ENCODE results near the gene LGALS12.
A peak's percentile ranks its signal among the peaks of the same experiment; 100 is the strongest.
"Not testable (repeated sequence)": the region's sequence is repeated elsewhere in the genome, so short reads cannot be mapped to it uniquely, and the experiment has no call there.

Gene LGALS12

GRCh38 chr11:63527667-63528066 lies 21.8 kb downstream of the LGALS12 start:
- no peaks in the 10 kb centered on the region for H3F3A ChIP-seq (ENCODE audit: low read depth)
- no peak overlapping the region for H2AFZ ChIP-seq (ENCODE audit: low read length)
- no peaks in the 10 kb centered on the region for H3K27me3 ChIP-seq (ENCODE audit: insufficient read depth, low read length, poor library complexity, severe bottlenecking)
- H3K4me1 ChIP-seq (ENCODE audit: insufficient read depth, low read length, poor library complexity, severe bottlenecking) = peaks cover 42% of the 10 kb centered on the region
- peak overlapping the region; percentile 35 for H3K4me3 ChIP-seq (ENCODE audit: low read length, poor library complexity, severe bottlenecking)
- H3K36me3 ChIP-seq (ENCODE audit: insufficient read depth, low read length) = no peaks in the 10 kb centered on the region
- H3K9me3 ChIP-seq (ENCODE audit: insufficient read depth, low read depth, low read length) = peaks cover 8% of the 10 kb centered on the region
- peak overlapping the region; percentile 51 for H3K4me2 ChIP-seq (ENCODE audit: low read depth, low read length, poor library complexity, severe bottlenecking)
- TF ChIP-seq, protein P1, sequence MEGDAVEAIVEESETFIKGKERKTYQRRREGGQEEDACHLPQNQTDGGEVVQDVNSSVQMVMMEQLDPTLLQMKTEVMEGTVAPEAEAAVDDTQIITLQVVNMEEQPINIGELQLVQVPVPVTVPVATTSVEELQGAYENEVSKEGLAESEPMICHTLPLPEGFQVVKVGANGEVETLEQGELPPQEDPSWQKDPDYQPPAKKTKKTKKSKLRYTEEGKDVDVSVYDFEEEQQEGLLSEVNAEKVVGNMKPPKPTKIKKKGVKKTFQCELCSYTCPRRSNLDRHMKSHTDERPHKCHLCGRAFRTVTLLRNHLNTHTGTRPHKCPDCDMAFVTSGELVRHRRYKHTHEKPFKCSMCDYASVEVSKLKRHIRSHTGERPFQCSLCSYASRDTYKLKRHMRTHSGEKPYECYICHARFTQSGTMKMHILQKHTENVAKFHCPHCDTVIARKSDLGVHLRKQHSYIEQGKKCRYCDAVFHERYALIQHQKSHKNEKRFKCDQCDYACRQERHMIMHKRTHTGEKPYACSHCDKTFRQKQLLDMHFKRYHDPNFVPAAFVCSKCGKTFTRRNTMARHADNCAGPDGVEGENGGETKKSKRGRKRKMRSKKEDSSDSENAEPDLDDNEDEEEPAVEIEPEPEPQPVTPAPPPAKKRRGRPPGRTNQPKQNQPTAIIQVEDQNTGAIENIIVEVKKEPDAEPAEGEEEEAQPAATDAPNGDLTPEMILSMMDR (conservative IDR thresholded peaks at IDR 0.05; ENCODE audit: low read length) = no peak
- TF ChIP-seq EZH2phosphoT487 (IDR thresholded peaks at IDR 0.05; ENCODE audit: borderline replicate concordance) = no peak
- no peaks in the 10 kb centered on the region for H4K20me1 ChIP-seq (ENCODE audit: insufficient read depth, low read length, poor library complexity, severe bottlenecking)
- peak overlapping the region; percentile 61 for H3K9ac ChIP-seq (ENCODE audit: low read depth, low read length, poor library complexity, severe bottlenecking)
- H3K9me2 ChIP-seq (replicated peaks; ENCODE audit: low read depth, low read length) = no peaks in the 10 kb centered on the region
- no peaks in the 10 kb centered on the region for H3K79me2 ChIP-seq (ENCODE audit: insufficient read depth, low read length)

DNA sequence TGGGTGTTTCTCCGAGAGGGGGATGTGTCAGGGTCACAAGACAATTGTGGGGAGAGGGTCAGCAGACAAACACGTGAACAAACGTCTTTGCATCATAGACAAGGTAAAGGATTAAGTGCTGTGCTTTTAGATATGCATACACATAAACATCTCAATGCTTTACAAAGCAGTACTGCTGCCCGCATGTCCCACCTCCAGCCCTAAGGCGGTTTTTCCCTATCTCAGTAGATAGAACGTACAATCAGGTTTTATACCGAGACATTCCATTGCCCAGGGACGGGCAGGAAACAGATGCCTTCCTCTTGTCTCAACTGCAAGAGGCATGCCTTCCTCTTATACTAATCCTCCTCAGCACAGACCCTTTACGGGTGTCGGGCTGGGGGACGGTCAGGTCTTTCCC lies 22.3 kb downstream of the LGALS12 start:
- H3K4me3 ChIP-seq (ENCODE audit: low read length, poor library complexity, severe bottlenecking) = peak overlapping the region; percentile 35
- H4K20me1 ChIP-seq (ENCODE audit: insufficient read depth, low read length, poor library complexity, severe bottlenecking); H3K79me2 ChIP-seq (ENCODE audit: insufficient read depth, low read length); H3K9me2 ChIP-seq (replicated peaks; ENCODE audit: low read depth, low read length); H3K27me3 ChIP-seq (ENCODE audit: insufficient read depth, low read length, poor library complexity, severe bottlenecking); H2AFZ ChIP-seq (ENCODE audit: low read length); H3K36me3 ChIP-seq (ENCODE audit: insufficient read depth, low read length); H3F3A ChIP-seq (ENCODE audit: low read depth); H3K9me3 ChIP-seq (ENCODE audit: insufficient read depth, low read depth, low read length): not testable (repeated sequence)
- peak overlapping the region; percentile 51 for H3K4me2 ChIP-seq (ENCODE audit: low read depth, low read length, poor library complexity, severe bottlenecking)
- peaks cover 47% of the 10 kb centered on the region for H3K4me1 ChIP-seq (ENCODE audit: insufficient read depth, low read length, poor library complexity, severe bottlenecking)
- H3K9ac ChIP-seq (ENCODE audit: low read depth, low read length, poor library complexity, severe bottlenecking) = peak overlapping the region; percentile 61

DNA sequence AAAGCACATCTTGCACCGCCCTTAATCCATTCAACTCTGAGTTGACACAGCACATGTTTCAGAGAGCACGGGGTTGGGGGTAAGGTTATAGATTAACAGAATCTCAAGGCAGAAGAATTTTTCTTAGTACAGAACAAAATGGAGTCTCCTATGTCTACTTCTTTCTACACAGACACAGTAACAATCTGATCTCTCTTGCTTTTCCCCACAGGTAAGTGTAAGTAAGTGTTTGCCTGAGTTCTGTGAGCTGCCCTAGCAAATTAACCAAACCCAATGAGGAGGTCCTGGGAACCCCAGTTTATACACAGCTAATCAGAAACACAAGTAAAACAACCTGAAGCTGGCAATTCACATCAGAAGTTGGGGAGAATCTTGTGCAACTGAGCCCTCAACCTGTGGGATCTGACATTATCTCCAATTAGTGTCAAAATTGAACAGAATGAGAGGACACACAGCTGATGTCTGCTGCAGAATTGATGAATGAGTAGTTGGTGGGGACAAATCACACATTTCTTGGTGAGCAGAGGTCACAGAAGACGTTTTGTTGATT lies 22.9 kb downstream of the LGALS12 start:
- not testable (repeated sequence) for H3F3A ChIP-seq (ENCODE audit: low read depth); H3K79me2 ChIP-seq (ENCODE audit: insufficient read depth, low read length); H3K9me3 ChIP-seq (ENCODE audit: insufficient read depth, low read depth, low read length); H2AFZ ChIP-seq (ENCODE audit: low read length); H3K36me3 ChIP-seq (ENCODE audit: insufficient read depth, low read length); H3K27me3 ChIP-seq (ENCODE audit: insufficient read depth, low read length, poor library complexity, severe bottlenecking); H3K4me3 ChIP-seq (ENCODE audit: low read length, poor library complexity, severe bottlenecking); H3K9me2 ChIP-seq (replicated peaks; ENCODE audit: low read depth, low read length); H3K4me2 ChIP-seq (ENCODE audit: low read depth, low read length, poor library complexity, severe bottlenecking); H4K20me1 ChIP-seq (ENCODE audit: insufficient read depth, low read length, poor library complexity, severe bottlenecking)
- Histone ChIP-seq H3K9ac (ENCODE audit: low read depth, low read length, poor library complexity, severe bottlenecking) (peak overlapping the region; percentile 53), H3K4me1 (ENCODE audit: insufficient read depth, low read length, poor library complexity, severe bottlenecking) (peaks cover 53% of the 10 kb centered on the region)

GRCh38 chr11:63529373-63529772 lies 23.5 kb downstream of the LGALS12 start:
- Histone ChIP-seq H3K9ac (ENCODE audit: low read depth, low read length, poor library complexity, severe bottlenecking) (peak overlapping the region; percentile 53), H3K4me1 (ENCODE audit: insufficient read depth, low read length, poor library complexity, severe bottlenecking) (peaks cover 59% of the 10 kb centered on the region)
- H3K79me2 ChIP-seq (ENCODE audit: insufficient read depth, low read length); H3K4me2 ChIP-seq (ENCODE audit: low read depth, low read length, poor library complexity, severe bottlenecking); H3K4me3 ChIP-seq (ENCODE audit: low read length, poor library complexity, severe bottlenecking); H3K9me2 ChIP-seq (replicated peaks; ENCODE audit: low read depth, low read length); H3F3A ChIP-seq (ENCODE audit: low read depth); H3K9me3 ChIP-seq (ENCODE audit: insufficient read depth, low read depth, low read length); H2AFZ ChIP-seq (ENCODE audit: low read length); H3K36me3 ChIP-seq (ENCODE audit: insufficient read depth, low read length); H3K27me3 ChIP-seq (ENCODE audit: insufficient read depth, low read length, poor library complexity, severe bottlenecking); H4K20me1 ChIP-seq (ENCODE audit: insufficient read depth, low read length, poor library complexity, severe bottlenecking): not testable (repeated sequence)

DNA sequence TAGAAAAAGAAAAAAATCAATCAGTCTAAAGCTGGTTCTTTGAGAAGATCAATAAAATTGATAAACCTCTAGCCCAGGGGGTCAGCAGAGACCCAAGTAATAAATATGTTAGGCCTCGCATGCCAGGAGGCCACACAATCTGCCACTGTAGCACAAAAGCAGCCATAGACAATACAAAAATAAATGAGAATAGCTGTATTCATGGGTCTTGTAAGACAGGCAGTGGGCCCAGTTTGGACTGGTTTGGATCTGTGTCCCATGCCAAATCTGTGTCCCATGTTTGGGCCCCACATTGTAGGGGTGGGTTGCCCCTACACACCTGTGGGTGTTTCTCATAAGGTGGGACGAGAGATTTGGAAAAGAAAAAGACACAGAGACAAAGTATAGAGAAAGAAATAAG lies 24.1 kb downstream of the LGALS12 start:
- Histone ChIP-seq H3F3A (ENCODE audit: low read depth) (no peaks in the 10 kb centered on the region), H3K4me3 (ENCODE audit: low read length, poor library complexity, severe bottlenecking) (no peak overlapping the region), H2AFZ (ENCODE audit: low read length) (no peak overlapping the region), H3K9me2 (replicated peaks; ENCODE audit: low read depth, low read length) (no peaks in the 10 kb centered on the region), H3K27me3 (ENCODE audit: insufficient read depth, low read length, poor library complexity, severe bottlenecking) (no peaks in the 10 kb centered on the region), H3K4me2 (ENCODE audit: low read depth, low read length, poor library complexity, severe bottlenecking) (no peak overlapping the region), H3K4me1 (ENCODE audit: insufficient read depth, low read length, poor library complexity, severe bottlenecking) (peaks cover 66% of the 10 kb centered on the region), H3K36me3 (ENCODE audit: insufficient read depth, low read length) (no peaks in the 10 kb centered on the region), H3K9me3 (ENCODE audit: insufficient read depth, low read depth, low read length) (no peaks in the 10 kb centered on the region), H3K9ac (ENCODE audit: low read depth, low read length, poor library complexity, severe bottlenecking) (no peak overlapping the region), H3K79me2 (ENCODE audit: insufficient read depth, low read length) (no peaks in the 10 kb centered on the region), H4K20me1 (ENCODE audit: insufficient read depth, low read length, poor library complexity, severe bottlenecking) (no peaks in the 10 kb centered on the region)
- TF ChIP-seq, protein P1 (conservative IDR thresholded peaks at IDR 0.05; ENCODE audit: low read length) = no peak
- TF ChIP-seq EZH2phosphoT487 (IDR thresholded peaks at IDR 0.05; ENCODE audit: borderline replicate concordance) = no peak

GRCh38 chr11:63531074-63531792 lies 25.3 kb downstream of the LGALS12 start:
- H3K36me3 ChIP-seq (ENCODE audit: insufficient read depth, low read length); H3K9me2 ChIP-seq (replicated peaks; ENCODE audit: low read depth, low read length); H2AFZ ChIP-seq (ENCODE audit: low read length); H3F3A ChIP-seq (ENCODE audit: low read depth); H3K79me2 ChIP-seq (ENCODE audit: insufficient read depth, low read length); H4K20me1 ChIP-seq (ENCODE audit: insufficient read depth, low read length, poor library complexity, severe bottlenecking); H3K27me3 ChIP-seq (ENCODE audit: insufficient read depth, low read length, poor library complexity, severe bottlenecking); H3K9me3 ChIP-seq (ENCODE audit: insufficient read depth, low read depth, low read length): not testable (repeated sequence)
- peak overlapping the region; percentile 71 for H3K4me2 ChIP-seq (ENCODE audit: low read depth, low read length, poor library complexity, severe bottlenecking)
- peaks cover 78% of the 10 kb centered on the region for H3K4me1 ChIP-seq (ENCODE audit: insufficient read depth, low read length, poor library complexity, severe bottlenecking)
- peak overlapping the region; percentile 58 for H3K4me3 ChIP-seq (ENCODE audit: low read length, poor library complexity, severe bottlenecking)
- peak overlapping the region; percentile 56 for H3K9ac ChIP-seq (ENCODE audit: low read depth, low read length, poor library complexity, severe bottlenecking)

All from Loucy (cell line).